Smooth muscle cell of the umbilical artery (primary cell): ENCODE data around the gene MRPL33. TPM values are rescaled to one million over a fixed set of nuclear protein-coding genes. Genes with fewer than 3 reads are reported as not detected.

ENCODE experiments used
- total RNA-seq: library from RNA; depleted of rRNA; stranded (reverse); fragments of >200 nt; gene quantifications from 2 replicates; pipeline ENCODE4 v1.2.3, GENCODE V29; 2014

MRPL33 gene
- total RNA-seq = 73.6 and 75.2 TPM in 2 replicates

GRCh38 chr2:27771548-27772335 lies at the start of gene MRPL33:
Gene MRPL33, plus strand, starts transcription at chr2:27771719. Its CDS starts 59 bp downstream, at chr2:27771778.

Other genes starting within 250 kb of the MRPL33 start
- gene ZNF512, start 188.7 kb upstream of the MRPL33 start, total RNA-seq = 19.3 and 38.0 TPM in 2 replicates
- 0.83 and 1.8 TPM in 2 replicates for gene CCDC121, start 142.7 kb upstream of the MRPL33 start, total RNA-seq
- 26.4 and 40.8 TPM in 2 replicates for gene GPN1, start 142.7 kb upstream of the MRPL33 start, total RNA-seq
- 17.0 and 25.2 TPM in 2 replicates for gene SUPT7L, start 108.1 kb upstream of the MRPL33 start, total RNA-seq
- gene SLC4A1AP, start 107.8 kb upstream of the MRPL33 start, total RNA-seq = 29.7 and 30.5 TPM in 2 replicates
- gene RBKS, start 118.7 kb downstream of the MRPL33 start, total RNA-seq = 0.69 and 1.5 TPM in 2 replicates
- gene BABAM2, start 119.0 kb downstream of the MRPL33 start, total RNA-seq = 17.3 and 19.6 TPM in 2 replicates